ENCODE data around the gene AUTS2.

Gene AUTS2

DNA sequence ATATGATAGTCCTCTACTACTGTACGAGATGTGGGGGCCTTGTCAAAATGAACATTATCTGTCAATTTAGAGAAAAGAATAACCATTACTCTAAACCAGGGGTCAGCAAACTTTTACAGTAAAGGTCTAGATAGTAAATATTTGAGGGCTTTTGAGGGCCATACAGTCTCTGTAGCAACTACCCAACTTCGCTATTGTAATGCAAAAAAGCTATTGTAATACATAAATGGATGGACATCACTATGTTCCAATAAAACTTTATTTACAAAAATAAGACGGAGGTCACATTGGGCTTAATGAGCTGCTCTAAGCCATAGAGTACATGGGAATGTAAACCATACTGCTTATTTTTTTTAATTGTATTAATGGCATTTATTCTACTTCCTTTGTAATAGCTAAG is 1055.9 kb downstream of the AUTS2 start:
- in situ Hi-C loops (cut with MboI; ENCODE audit: low sequenced_read_pairs): no loop called here

DNA sequence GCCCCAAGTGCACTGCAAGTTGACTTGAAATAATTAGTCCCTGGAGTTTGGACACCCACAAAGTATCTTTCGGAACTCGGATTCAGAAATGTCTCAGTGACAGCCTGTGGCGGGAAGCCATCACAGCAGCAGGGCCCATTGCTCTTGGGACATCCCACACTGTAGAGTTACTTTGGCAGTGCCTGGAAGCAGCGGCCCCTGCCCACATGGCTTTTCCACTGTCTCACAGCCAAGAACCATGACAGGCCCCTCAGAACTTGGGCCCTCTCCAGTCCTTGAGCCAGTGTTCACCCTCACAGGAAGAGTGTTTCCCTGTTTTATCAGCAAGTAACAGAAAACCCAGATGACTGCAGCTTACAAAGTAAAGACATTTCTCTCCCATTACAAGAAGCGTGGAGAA is 1056.7 kb downstream of the AUTS2 start:
- in situ Hi-C loops (cut with MboI; ENCODE audit: low sequenced_read_pairs): no loop called here

DNA sequence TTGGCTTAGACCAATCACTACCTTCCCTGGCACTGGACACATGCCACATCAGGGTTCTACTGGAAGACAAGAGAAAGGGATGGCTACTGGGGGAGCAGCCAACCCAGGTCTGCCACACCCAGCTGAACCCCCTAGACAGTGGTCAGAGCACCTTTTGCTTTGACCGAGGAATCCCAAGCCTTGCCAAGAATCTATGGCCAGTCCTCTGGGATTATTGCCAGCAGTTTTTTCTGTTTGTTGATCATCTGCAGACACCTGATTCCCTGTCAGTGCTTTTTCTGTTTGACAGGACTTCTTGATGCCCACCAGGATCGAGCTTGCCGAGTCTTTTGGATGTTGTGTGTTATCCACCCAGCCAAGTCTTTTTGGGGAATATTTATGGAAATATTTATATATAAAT is 1057.4 kb downstream of the AUTS2 start:
- in situ Hi-C loops (cut with MboI; ENCODE audit: low sequenced_read_pairs): no loop called here

DNA sequence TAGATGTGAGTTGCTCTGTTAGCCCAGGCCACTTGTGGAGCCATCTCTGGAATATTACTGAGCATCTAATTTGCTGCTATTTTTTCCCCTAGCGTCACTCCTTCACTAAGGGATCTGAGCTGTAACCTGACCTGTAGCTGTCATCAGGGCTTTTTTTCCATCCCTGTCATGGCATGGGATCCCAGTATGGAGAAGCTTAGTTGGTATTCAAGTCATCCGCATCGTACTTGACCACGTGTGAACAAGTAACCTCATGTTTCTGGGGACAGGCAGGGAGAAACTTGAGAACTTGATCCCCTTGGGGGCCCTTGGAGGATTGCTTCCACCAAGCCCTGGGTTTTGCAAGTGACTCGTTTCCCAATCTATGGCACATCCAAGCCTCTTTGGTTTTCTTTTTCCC is 1059.3 kb downstream of the AUTS2 start:
- in situ Hi-C loops (cut with MboI; ENCODE audit: low sequenced_read_pairs): no loop called here

DNA sequence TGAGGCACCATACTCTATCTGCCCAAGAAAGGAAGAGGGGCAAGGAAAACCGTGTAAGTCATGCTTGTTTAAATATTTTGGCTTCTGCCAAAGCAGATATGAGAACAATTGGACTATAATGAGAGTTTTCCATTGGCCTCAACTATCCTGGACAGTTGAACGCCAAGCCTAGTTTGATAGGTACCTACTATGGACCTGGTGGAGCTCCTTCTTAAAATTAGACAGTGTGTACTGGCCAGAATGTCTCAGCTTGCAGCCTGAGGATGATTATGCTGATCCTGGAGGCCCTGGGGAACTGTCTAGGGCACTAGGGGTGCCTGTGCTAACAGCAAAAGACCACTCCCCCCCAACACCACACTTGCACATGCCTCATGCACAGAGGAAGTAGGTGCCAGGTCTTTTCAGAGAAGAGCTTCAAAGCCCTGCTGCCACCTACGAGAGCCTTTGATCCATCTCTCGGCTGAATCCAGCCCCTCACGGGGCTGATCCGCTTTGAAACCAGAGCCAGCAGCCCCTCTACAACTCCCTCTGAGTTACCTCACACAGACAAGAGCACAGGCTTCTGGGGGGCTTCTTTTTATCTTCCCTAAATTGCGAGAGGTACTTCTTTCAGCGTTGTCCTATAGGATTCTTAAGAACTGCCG is 1059.8 kb downstream of the AUTS2 start:
- in situ Hi-C loops (cut with MboI; ENCODE audit: low sequenced_read_pairs): no loop called here

DNA sequence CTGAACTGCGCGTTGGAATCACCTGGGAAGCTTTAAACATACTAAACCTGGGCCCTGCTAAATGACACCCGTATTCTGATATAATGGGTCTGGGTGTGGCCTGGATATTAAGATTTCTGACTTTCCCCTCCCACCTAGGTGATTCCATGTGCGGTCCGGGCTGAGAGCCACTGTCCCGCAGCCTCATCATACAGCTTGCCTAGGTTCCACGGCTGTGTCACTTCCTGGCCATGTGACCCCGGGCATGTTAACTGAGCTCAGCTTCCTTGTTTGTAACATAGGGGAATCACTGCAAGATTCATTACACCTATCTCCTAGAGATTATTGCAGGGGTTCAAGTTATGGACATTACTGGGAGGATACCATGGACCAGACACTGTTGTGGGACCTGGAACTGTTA is 1061.0 kb downstream of the AUTS2 start:
- in situ Hi-C loops (cut with MboI; ENCODE audit: low sequenced_read_pairs): no loop called here

DNA sequence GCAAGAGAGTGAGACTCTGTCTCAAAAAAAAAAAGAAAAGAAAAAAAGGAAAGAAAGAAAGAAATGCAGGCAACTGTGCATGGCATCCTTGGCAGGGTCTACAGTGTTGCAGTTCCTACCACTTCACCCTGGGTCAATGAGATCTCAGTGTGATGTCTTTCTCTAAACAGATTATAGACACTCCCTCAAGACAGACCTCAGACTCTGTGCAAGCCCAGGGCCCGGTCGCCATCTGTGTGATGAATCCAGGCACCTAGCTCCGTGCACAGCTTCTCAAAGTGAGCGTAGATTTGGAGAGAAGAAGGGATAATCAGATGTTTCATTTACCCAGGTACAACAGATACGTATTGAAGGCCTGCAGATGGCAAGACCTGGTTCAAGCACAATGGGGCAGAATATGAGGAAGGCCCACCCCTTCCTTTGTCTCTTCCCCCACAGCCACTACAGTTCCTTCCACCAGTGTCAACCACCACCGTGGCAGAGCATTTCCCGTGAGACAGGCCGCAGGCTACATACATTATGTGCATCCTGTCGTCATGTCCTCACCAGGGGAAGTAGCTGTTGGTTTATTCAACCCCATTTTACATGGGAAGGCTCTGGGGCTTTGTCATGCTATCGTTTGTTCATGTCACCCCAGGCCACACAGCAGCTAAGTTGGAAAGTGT is 1062.0 kb downstream of the AUTS2 start:
- in situ Hi-C loops (cut with MboI; ENCODE audit: low sequenced_read_pairs): no loop called here

DNA sequence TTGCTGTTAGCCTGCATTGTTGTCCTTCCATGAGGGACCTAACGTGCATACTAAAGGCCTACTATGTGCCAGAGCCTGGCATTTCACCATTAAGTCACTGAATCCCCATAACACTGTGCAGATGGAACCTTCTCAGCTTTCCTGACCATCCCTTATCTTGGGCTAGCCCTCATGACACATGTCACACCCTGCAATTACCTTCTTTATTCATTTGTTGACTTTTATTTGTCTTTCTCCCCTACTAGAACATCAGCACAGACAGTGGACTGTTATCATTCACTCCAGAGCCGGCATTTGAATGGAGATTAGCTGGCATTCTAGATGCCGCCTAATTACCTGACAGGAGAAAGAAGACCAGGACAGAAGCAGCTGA is 1062.5 kb downstream of the AUTS2 start:
- in situ Hi-C loops (cut with MboI; ENCODE audit: low sequenced_read_pairs): no loop called here

DNA sequence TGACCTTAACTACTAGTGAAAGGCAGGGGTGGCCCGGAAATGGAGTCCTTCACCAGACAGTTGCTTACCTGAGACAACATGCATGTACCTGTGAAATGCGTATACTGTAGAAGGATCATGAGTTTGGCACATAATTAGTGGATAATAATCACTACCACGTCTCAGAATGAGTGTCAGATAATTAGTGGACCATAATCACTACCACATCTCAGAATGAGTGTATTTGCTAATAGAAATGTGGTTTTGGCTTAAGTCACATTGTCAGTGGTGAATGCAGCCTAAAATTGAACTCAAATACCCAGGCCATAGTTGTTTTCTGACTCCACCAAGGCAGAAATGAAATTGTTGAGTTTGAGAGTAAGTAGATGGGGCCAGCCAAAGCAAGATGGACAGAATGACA is 1065.4 kb downstream of the AUTS2 start:
- in situ Hi-C loops (cut with MboI; ENCODE audit: low sequenced_read_pairs): no loop called here

DNA sequence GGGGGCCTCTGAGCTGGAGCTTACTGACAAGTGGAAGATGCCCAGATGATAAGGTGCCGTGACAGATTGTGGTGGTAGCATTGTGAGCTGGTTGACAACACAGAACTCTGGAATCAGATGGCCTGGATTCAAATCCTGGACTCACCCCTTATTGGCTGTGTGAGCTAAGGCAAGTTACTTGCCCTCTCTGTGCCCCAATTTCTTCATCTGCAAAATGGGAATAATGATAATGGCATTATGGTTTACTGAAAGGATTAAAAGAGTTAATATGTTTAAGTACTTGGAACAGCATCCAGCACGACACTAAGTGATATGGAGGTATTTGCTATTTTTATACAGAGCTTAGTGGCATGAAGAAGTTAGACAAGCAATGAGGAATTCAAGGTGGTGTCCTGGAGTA is 1067.7 kb downstream of the AUTS2 start:
- in situ Hi-C loops (cut with MboI; ENCODE audit: low sequenced_read_pairs): no loop called here

DNA sequence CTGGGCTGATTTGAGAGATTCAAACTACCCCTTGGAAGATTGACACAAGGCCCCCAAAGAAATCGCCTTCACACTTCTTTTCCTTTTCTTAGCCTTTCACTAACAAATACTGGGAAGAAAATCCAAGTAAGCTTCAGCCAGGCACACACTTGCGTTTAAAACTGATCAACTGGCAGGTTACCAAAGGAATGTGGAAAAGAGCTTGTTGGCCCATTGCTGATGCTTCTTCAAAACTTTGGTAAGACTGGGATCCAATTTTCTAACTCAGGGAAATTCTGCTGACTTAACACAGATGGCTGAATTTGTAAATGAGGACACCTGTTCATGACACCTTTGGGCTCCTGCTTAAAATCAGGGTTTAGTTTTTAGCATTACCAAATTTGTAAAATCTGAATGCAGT is 1069.1 kb downstream of the AUTS2 start:
- in situ Hi-C loops (cut with MboI; ENCODE audit: low sequenced_read_pairs): no loop called here

DNA sequence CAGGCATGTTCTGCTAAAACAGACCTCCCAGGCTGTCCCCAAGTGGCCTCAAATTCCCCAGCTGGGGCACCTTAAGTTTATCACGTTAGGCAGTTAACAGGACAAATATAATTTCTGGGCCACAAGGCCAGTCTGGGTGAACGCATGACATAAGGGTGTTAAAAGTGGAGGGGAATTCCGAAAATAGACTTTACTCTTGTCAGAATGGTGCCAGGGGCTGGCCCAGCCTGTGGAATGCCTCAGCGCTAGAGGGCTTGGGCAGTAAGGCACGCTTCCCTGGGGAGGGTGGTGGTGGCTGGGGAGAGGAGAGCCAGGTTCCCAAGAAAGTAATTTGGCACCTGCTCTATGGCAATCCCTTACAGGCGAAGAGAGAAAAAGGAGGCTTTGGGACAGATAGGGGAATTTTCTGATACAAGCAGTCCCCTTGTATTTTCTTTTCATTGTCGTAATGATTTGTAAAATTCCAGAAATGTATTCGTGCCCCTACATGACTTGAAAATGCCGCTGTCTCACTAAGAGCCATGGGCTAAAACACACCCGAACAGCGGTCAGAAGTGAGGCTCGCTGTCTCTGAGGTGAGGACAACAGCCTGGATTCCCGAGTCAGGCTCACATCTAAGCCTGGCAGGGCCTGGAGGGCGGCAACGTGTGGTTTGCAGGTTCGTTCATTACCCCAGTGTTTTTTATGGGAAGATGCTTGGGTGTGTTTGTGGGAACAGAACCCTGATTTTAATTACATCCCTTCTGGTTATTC is 1070.5 kb downstream of the AUTS2 start:
- in situ Hi-C loops (cut with MboI; ENCODE audit: low sequenced_read_pairs): no loop called here

DNA sequence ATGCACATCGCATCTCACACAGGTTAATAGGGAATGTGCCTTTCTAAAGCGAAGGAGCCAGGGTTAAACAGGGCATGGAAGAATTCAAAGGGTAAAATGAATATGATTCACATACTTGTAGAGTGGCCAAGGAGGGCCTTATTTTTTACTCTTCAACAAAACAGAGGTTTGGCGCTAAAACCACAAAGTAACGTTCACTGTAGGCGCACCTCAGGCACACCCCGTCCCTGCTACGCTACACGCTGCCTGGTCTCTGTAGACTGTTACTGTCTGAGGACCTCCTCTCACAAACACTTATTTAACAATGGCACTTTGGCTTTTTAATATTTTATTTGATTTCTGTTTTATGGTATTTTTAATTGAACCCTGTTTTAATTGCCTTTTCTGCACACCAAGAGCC is 1071.6 kb downstream of the AUTS2 start:
- in situ Hi-C loops (cut with MboI; ENCODE audit: low sequenced_read_pairs): no loop called here

DNA sequence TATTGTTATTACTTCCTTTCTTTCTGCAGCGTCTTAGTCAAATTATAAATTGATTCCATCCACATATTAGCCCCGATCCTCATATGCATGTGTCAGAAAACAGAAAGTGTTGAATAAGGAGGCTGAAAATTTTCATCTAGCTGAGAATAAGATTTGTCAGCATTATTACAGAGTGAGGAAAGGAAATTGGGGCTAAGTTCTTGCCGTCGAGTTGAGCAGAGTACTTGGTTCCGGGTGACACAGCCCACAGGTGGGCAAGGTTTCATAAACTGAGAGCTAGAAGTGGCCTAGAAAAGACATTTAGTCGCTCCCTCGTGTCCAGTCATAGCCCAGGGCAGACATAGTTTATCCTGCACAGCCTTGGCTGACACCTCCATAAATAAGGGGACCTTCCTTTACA is 1072.0 kb downstream of the AUTS2 start:
- in situ Hi-C loops (cut with MboI; ENCODE audit: low sequenced_read_pairs): no loop called here

DNA sequence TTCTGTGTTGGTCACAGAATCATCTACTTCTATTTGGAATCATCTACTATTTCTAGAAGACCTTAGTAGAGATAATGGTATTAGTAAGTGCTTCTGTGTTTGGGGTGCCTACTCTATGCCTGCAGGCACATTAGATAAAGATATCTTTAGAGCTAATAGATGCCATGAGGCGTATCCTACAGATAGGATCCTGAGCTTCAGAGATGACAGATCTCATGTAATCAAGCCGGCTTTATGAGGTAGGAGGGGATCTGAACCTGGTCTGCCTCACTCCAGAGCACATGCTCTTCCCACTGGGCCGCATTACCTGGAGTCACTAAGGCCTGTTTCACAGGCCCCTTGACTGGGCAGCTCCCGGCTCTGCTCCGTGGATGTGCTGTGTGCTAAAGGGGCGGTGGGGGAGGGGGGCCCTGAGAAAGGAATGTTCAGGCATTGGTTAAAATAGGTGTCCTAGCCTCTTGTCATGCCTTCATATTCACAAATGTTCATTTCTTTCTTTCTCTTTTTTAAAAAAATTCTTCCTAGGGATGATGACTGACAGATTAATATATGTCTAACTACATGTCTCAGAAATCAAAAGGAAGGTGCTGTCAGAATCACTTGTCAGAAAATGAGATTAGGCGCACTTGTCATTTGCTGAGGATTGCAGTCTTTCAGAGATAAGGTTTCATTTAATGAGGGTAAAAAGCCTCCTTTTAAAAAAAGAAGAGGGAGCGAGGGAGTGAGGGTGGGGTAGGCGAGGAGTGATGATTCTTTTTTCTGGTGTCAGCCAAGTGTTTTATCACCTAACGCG is 1075.7 kb downstream of the AUTS2 start:
- in situ Hi-C loops (cut with MboI; ENCODE audit: low sequenced_read_pairs): no loop called here

DNA sequence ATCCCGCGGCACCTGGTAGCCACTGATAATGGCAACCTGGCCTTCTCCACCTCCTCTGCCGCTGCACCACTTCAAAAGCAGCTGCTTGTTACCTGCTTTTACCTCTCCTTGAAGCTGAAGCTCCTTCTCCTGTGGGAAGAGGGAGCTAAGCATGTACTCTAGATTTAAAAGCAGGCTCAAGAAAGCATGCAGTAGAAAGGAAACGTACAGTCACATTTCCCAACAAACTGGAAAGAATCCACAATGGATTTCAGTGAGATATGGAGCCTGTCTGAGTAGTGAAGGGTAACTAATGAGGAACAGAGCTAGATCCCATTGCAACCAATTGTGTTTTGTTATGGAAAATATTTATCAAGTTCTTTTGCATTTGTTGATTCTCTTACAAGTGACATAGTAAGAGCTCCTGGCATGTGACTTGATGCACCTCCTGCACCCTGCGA is 1076.3 kb downstream of the AUTS2 start:
- in situ Hi-C loops (cut with MboI; ENCODE audit: low sequenced_read_pairs): no loop called here

DNA sequence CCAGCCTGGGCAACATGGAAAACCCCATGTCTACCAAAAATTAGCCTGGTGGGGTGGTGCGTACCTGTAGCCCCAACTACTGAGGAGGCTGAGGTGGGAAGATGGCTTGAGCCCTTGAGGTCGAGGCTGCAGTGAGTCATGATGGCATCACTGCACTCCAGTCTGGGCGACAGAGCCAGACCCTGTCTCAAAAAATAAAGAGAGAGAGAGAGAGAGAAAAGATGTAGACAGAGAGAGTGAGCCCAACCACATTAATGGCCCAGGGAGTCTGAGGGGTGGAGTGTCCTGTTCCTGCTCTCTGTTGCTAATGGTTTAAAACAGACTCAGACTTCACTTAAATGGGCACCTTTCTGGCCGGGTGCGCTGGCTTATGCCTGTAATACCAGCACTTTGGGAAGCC is 1078.0 kb downstream of the AUTS2 start:
- in situ Hi-C loops (cut with MboI; ENCODE audit: low sequenced_read_pairs): no loop called here

DNA sequence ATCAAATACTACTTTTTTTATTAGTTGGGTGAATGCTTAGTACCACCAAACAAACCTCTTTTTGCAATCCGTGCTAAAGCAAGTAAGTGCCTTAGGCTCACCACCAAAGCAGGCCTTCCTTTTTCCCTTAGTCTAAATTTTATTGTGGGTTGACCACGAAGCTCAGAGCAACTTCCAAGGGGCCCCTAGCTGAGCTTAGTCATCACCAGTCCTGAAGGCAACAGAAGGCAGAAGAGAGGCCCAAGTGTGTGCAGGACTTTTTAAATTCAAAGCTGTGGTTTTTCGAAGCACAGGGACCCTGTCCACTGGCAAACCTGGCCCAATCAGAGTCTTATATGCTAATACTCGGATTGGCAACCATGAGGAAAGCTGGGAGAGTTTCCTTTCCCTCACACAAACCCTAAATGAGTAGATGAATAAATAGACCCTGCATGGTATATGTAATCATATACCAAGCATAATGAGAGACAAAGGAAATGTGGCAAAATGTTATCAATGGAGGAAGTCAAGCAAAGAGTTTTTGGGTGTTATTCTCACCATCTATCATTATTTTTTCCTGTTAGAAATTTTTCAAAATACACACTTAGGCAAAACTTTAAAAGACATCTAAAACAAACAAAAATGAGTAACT is 1080.5 kb downstream of the AUTS2 start:
- in situ Hi-C loops (cut with MboI; ENCODE audit: low sequenced_read_pairs): no loop called here

DNA sequence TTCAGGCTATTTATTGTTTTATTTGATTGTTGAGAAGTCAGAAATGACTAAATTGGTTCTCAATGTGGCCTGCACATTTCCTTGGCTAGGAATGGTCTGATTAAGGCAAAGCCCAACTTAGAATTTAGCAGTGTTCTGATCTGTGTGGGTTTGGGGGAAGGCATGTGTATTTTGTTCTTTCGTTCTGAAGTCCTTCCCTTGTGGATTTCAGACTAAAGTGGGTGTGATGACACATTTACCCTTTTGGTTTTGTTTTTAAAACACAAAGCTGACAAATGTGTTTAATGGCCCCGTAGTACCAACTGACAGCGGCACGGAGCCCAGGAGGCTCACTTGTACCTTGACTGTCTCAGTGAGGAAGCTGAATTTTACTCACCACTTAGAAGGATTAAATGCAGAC is 1081.4 kb downstream of the AUTS2 start:
- in situ Hi-C loops (cut with MboI; ENCODE audit: low sequenced_read_pairs): no loop called here

DNA sequence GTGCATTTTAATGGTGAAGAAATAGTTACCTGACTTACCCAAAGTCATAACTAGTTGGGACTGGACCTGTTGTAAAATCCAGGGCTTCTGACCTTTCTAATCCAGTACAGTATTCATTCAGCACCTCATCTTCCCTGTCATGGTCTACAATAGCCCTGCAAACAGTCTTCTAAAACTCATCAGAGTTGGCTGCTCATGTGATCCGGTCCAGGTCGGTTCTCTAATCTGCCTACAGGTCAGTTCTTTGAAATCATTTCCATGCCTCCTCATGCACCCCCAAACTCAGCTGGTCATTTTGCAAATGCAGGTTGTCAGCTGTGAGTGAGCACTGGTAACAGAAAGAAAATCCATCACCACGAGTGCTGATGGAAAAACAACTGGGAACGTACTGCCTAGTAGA is 1082.0 kb downstream of the AUTS2 start:
- in situ Hi-C loops (cut with MboI; ENCODE audit: low sequenced_read_pairs): no loop called here

Data from hTERT RPE-1 (cell line).